ENCODE data around the gene N4BP2.
"Not testable (repeated sequence)": the region's sequence is repeated elsewhere in the genome, so short reads cannot be mapped to it uniquely, and the experiment has no call there.

N4BP2 gene

DNA sequence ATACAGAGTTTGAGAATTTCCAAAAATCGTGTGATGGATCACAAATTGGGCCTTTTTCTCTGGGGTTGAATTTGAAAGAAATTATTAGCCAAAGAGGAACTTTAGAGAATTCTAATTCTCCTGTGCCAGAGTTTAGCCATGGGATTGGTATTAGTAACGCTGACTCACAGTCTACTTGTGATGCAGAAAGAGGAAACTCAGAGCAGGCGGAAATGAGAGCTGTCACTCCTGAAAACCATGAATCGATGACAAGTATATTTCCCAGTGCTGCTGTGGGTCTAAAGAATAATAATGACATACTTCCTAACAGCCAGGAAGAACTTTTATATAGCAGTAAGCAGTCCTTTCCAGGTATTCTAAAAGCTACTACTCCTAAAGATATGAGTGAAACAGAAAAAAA, 64.9 kb downstream of the N4BP2 start:
- Mint-ChIP-seq H3K4me3 (no peak overlapping the region), H3K27ac (no peak overlapping the region), H3K27me3 (ENCODE audit: low read depth, poor library complexity) (no peaks in the 10 kb centered on the region), H3K36me3 (ENCODE audit: low read depth) (peaks cover 59% of the 10 kb centered on the region), H3K4me1 (no peaks in the 10 kb centered on the region), H3K9me3 (no peaks in the 10 kb centered on the region)
- no peak for DNase-seq
- TF ChIP-seq, protein P1, sequence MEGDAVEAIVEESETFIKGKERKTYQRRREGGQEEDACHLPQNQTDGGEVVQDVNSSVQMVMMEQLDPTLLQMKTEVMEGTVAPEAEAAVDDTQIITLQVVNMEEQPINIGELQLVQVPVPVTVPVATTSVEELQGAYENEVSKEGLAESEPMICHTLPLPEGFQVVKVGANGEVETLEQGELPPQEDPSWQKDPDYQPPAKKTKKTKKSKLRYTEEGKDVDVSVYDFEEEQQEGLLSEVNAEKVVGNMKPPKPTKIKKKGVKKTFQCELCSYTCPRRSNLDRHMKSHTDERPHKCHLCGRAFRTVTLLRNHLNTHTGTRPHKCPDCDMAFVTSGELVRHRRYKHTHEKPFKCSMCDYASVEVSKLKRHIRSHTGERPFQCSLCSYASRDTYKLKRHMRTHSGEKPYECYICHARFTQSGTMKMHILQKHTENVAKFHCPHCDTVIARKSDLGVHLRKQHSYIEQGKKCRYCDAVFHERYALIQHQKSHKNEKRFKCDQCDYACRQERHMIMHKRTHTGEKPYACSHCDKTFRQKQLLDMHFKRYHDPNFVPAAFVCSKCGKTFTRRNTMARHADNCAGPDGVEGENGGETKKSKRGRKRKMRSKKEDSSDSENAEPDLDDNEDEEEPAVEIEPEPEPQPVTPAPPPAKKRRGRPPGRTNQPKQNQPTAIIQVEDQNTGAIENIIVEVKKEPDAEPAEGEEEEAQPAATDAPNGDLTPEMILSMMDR (IDR thresholded peaks at IDR 0.05): no peak

DNA sequence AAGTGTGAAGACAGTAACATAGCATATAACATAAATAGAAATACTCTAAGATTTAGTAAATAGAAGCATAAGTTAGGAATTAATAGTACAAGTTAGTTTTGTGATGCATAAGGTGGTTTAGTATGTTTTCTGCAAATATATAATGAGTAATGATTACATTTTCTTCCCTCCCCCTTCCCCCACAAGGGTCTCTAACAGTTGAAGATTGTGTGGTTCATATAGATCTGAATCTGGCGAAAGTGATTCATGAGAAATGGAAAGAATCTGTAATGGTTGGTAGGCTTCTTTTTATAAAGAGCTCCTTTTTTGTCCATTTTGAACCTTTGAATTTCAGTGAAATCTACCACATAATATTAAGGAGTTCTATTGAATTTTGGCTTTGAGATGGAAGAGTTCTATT, 66.3 kb downstream of the N4BP2 start:
- Mint-ChIP-seq H3K36me3 (ENCODE audit: low read depth) (peaks cover 50% of the 10 kb centered on the region), H3K4me1 (no peaks in the 10 kb centered on the region), H3K4me3 (no peak overlapping the region), H3K9me3 (no peaks in the 10 kb centered on the region), H3K27ac (no peak overlapping the region), H3K27me3 (ENCODE audit: low read depth, poor library complexity) (no peaks in the 10 kb centered on the region)
- TF ChIP-seq, protein P1 (IDR thresholded peaks at IDR 0.05): no peak
- no peak for DNase-seq

DNA sequence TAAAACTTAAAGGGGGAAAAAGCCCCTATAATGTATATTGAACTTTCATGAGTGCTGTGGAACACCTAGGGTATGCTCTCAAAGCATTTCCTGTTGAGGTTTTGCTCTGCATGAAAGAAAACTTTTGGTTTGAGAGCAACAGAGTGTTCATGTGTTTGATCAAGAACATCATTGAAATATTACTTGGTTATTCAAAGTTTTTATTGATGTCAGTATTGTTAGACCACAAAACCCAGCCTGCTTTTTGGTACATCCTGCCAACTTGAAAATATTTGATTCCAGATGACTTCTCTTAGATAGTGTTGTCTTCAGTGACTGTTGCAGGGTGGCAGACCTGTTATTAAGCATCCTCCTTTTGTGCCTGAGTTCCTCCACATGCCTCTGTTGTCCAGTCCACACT, 68.0 kb downstream of the N4BP2 start:
- TF ChIP-seq, protein P1 (IDR thresholded peaks at IDR 0.05): no peak
- Mint-ChIP-seq H3K9me3 (no peaks in the 10 kb centered on the region), H3K27me3 (ENCODE audit: low read depth, poor library complexity) (no peaks in the 10 kb centered on the region), H3K4me3 (no peak overlapping the region), H3K27ac (peak overlapping the region; percentile 57), H3K36me3 (ENCODE audit: low read depth) (peaks cover 47% of the 10 kb centered on the region), H3K4me1 (no peaks in the 10 kb centered on the region)
- no peak for DNase-seq

DNA sequence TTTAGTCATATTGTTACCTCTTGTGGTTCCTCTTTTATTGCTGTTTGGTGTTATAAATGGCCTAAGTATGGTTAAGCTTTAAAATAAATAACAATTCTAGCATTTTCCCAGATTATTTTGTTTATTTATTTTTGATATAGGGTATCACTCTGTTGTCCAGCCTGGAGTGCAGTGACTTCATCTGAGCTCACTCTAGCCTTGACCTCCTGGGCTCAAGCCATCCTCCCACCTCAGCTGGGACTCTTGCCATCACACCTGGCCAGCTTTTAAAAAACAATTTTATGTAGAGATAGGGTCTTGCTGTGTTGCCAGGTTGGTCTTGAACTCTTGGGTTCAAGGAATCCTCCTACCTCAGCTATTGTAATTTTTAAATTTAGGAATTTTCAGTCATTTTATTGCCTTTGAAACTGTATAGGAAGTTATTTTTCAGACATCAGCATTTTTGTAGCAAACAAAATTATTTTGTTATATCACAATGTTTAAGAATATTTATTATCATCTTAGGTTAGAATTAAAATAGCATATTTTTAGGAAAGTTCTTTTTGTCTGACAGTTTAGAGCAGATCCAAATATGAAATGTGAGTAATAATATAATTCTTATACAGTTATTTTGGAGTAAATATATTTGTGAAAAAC, 73.9 kb downstream of the N4BP2 start:
- DNase-seq: no peak
- peaks cover 58% of the 10 kb centered on the region for H3K36me3 Mint-ChIP-seq (ENCODE audit: low read depth)
- H3K4me3 Mint-ChIP-seq: no peak overlapping the region
- TF ChIP-seq, protein P1 (IDR thresholded peaks at IDR 0.05): no peak
- no peaks in the 10 kb centered on the region for H3K27me3 Mint-ChIP-seq (ENCODE audit: low read depth, poor library complexity)
- H3K9me3 Mint-ChIP-seq: peaks cover 1% of the 10 kb centered on the region
- no peak overlapping the region for H3K27ac Mint-ChIP-seq
- H3K4me1 Mint-ChIP-seq: no peaks in the 10 kb centered on the region

DNA sequence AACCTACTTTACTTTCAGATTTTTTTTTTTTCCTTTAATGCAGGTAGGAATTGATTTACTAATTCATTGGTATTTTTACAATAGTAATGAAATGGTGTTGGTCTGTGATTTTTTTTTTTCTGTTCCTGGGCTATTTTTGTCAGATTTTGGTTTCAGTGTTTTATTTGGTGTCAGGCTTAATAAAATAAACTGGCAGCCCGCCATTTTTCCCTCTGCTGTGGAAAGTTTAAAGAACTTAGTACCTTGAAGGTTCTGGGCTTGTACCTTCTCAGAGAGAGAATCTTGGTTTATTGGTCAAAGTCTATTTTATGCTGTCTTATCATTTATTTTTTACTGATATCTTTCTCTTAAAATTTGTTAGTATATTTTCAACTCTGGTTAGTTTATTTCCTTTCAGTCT, 76.2 kb downstream of the N4BP2 start:
- Mint-ChIP-seq H3K27me3 (ENCODE audit: low read depth, poor library complexity) (no peaks in the 10 kb centered on the region), H3K9me3 (peaks cover 13% of the 10 kb centered on the region), H3K4me1 (no peaks in the 10 kb centered on the region), H3K36me3 (ENCODE audit: low read depth) (peaks cover 70% of the 10 kb centered on the region), H3K4me3 (no peak overlapping the region), H3K27ac (no peak overlapping the region)
- TF ChIP-seq, protein P1 (IDR thresholded peaks at IDR 0.05): no peak
- no peak for DNase-seq

DNA sequence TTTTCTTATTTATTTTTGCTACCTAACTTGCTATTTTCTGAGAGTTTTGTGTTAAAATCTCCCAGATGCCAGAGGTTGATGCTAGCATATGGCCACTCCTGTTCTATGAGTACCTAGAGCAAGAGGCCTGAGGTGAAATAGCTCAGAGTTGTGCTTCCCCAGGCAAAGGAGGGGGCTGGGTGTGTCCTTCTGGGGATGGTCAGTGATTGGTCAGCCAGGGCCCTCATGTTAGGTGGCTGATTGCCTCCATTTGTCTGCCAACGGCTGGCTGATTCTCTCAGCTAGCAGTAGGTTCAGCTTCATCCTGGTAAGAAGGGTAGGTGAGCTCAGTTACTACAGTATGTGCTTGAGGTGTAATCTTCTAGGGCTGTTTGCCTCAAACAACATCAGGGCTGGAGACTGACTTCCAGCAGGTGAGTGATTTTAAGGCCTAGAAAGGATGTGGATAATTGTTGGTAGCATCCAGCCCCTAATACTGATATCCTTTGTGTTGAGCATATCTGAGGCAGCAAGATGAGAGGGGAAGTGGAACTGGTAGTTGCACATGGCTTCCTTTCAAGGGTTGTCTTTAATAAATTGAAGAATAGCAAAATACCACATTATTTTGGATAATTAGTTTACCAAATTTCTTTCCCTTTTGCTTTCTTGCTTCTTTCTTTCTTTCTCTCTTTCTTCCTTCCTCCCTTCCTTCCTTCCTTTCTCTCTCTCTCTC, 77.7 kb downstream of the N4BP2 start:
- peaks cover 23% of the 10 kb centered on the region for H3K9me3 Mint-ChIP-seq
- no peak overlapping the region for H3K27ac Mint-ChIP-seq
- DNase-seq: no peak
- H3K27me3 Mint-ChIP-seq (ENCODE audit: low read depth, poor library complexity): no peaks in the 10 kb centered on the region
- TF ChIP-seq, protein P1 (IDR thresholded peaks at IDR 0.05): no peak
- H3K4me1 Mint-ChIP-seq: no peaks in the 10 kb centered on the region
- no peak overlapping the region for H3K4me3 Mint-ChIP-seq
- peaks cover 75% of the 10 kb centered on the region for H3K36me3 Mint-ChIP-seq (ENCODE audit: low read depth)

DNA sequence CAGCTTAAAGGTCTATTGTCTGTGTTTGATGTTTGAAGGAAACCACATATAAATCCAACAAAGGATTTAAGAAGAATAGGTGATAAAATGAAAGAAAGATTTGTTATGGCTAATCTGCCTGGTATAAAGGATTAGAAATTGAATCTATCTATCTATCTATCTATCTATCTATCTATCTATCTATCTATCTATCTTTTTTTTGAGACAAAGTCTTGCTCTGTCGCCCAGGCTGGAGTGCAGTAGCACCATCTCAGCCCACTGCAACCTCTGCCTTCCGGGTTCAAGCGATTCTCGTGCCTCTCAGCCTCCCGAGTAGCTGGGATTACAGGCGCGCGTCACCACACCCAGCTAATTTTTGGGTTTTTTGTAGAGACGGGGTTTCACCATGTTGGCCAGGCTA, 79.6 kb downstream of the N4BP2 start:
- H3K9me3 Mint-ChIP-seq: peaks cover 29% of the 10 kb centered on the region
- H3K4me3 Mint-ChIP-seq; H3K27me3 Mint-ChIP-seq (ENCODE audit: low read depth, poor library complexity); H3K4me1 Mint-ChIP-seq; H3K27ac Mint-ChIP-seq; DNase-seq: not testable (repeated sequence)
- H3K36me3 Mint-ChIP-seq (ENCODE audit: low read depth): peaks cover 83% of the 10 kb centered on the region
